GM18907 (cell line): ENCODE measurements around the gene NUDT22.

Experiments
- ATAC-seq: cut with Tn5 transposase; IDR thresholded peaks from one replicate; pipeline ENCODE4 v1.9.1; 2021; ENCODE audit warnings: mild to moderate bottlenecking, moderate library complexity; ENCODE audit not compliant: unreplicated experiment

The NUDT22 gene

DNA sequence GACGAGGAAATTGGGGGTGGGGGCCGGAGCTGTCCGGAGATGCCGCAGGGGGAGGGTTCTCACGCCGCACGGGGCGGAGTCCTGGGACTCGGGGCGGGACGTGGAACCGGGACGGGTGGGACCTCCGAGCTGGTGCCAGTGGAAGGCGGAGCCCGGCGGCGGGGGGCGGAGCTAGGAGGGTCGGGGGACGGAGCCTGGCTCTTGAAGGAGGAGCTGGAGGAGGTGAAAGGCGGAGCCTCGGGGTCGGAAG is 15.1 kb downstream of the NUDT22 start:
- ATAC-seq: peak; percentile 71

DNA sequence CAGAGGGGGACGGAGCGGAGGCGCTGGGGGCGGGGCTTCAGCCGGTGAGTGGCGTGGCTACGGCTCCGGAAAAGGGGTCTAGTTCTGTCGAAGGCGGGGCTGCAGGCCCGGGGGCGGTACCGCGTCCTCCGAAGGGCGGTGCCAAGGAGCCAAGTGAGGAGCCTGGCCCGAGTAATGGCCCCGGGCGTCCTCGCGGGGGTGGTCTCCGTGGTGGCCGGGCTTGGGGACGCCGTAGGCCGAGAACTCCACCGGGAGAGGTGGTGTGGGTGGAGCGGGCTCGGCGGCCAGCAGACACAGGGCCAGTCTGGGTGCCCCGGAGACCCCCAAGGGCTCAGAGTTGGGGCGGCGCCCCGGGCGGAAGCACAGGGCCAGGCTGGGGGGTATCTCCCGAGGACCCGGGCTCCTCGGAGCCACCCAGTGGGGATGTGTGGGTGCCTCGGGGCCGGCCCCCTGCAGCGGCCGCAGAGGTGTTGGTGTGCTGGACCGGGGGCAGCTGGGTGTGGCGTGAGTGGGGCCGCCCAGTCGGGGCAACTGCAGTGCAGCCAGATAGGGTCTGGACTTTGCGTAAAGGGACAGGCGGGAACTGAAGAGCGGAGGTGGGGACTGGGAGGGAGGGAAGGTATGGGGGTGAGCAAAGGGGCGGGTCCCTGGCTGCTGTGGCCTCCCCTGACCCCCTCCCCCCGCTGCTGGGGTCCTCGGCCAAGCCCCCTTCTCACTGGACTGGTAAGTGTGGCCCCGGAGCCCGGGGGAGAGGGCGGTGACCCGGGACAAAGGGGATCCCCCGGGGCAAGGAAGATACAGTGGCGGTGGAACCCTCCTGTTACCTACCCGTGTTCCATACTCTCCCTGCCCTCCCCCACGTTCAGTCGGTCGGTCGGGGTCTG is 15.7 kb downstream of the NUDT22 start:
- ATAC-seq: peak; percentile 17

DNA sequence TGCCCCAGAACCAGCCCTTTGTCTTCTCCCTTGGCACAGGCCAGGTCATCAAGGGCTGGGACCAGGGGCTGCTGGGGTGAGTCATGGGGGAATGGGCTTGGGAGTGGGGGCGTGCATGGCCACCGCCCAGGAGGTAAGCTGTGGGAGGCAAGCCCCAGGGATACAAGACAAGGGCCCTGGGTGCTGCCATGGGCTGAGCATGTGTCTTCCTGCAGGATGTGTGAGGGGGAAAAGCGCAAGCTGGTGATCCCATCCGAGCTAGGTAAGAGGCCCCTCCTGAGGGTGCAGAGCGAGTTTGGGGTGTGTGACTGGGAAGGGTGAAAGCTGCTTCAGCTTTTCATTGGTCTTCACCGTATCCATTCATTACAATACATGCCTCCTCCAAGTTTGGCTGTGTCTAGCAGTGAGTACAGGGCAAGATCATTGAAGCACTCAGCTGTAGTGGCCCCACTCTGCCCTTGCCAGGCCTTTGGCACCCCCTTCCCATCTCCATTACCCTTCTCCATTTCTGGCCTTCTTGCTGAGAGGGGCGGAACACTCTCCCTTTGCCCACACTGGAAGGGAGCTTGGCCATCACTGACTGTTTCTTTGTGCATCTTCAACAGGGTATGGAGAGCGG is 17.3 kb downstream of the NUDT22 start:
- no peak for ATAC-seq

DNA sequence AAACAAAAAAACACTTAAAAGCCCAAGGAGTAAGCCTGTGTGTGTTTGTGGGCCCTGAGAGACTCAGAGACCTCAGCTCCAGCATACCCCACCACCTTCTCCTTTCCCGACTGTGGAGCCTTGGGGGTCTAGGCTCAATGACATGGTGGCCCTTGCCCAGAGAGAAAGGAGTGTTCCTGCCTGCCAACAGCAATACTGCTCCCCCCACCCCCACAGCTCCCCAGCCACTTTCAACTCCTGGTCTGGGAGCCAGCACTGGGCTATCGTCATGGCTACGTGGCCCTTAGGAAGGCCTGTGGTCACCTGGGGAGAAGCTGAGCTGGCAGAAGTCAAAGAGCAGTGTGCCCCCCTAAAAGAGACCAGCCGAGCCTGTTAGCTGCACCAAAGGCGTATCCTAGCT is 18.0 kb downstream of the NUDT22 start:
- ATAC-seq: no peak

DNA sequence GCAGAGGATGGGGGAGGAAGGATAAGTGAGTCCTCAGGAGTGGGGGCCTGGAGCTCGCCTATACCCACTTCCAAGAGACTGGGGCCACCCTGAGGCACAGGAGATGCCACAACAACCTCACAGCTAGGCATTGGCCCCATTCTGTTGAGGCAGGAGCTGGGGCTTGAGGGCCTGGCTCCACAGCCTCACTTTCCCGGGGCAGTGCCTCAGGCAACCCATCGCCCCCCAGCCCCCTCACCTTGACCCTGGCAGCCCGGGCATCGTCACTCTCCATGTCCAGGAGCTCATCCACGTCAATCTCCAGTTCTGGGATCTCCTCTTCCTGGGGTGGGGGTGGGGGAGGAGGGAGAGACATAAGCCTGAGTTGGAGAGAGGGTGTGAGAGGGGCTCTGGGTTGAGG is 18.9 kb downstream of the NUDT22 start:
- no peak for ATAC-seq

DNA sequence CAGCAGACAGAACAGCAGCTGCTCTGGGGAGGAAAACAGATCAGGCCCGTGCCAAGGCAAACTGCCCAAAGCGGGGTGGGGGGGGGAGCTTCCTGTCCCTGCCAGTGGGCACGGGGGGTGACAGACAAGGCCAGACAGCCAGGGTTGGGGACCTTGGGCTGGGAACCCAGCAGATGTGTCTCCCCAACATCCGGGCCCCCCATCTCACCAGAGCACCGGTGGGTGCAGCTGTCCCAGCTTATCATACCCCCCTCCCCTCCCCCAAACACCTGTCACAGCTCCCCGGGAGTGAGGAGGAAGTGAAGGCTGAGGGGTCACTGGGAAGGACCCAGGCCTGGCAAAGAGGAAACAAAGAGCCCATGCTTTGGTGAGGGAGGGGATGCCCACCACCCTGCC is 19.3 kb downstream of the NUDT22 start:
- ATAC-seq: no peak

DNA sequence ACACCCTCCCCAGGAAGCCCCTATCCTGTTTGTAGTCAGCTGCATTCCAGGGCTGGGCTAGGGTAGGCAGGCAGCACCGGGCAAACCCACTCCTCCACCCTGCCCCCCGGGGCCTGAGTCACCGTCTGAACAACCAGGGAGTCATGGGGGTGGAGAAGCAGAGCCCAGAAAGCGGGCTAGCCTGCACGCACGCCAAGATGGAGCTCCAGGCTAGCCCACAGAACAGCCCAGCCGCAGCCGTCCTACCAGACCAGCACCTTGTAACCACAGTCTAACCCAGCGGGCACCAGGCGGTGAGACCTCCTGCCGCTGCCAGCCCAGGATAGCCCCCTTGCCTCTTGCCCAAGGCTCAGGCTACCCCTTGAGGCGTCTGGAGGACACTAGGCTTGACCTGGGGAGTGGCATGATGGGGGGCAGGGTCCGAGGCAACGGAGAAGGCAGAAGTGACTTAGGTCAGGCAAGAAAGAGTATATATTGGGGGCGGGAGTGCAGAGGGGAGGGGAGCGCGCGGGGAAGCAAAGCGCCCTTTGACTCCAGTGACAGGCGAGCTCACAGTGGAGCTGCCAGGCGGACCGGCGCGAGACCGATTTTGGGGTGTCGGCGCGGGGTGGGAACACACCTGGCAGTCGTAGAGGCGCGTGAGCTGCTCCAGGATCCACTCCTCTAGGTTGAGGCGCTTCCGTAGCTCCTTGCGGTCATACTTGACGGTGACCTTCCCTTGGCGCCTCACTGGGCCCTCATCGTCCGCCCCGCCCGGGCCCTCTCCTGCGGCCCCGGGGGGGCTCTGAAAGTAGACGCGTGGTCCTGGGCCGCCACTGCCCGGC is 19.9 kb downstream of the NUDT22 start:
- no peak for ATAC-seq

DNA sequence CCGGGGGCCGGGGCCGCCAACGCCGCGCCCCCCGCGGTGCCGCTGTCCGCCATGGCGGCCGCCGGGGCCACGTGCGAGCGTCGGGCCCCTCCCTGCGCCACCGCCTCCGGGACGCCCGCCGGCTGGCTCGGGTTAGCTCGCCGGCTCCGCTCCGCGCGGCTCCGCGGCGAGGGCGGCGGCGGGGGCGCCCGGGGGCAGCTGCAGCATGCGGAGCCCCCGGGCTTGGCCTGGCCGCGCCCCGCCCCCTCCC is 20.5 kb downstream of the NUDT22 start:
- ATAC-seq: peak; percentile 7

DNA sequence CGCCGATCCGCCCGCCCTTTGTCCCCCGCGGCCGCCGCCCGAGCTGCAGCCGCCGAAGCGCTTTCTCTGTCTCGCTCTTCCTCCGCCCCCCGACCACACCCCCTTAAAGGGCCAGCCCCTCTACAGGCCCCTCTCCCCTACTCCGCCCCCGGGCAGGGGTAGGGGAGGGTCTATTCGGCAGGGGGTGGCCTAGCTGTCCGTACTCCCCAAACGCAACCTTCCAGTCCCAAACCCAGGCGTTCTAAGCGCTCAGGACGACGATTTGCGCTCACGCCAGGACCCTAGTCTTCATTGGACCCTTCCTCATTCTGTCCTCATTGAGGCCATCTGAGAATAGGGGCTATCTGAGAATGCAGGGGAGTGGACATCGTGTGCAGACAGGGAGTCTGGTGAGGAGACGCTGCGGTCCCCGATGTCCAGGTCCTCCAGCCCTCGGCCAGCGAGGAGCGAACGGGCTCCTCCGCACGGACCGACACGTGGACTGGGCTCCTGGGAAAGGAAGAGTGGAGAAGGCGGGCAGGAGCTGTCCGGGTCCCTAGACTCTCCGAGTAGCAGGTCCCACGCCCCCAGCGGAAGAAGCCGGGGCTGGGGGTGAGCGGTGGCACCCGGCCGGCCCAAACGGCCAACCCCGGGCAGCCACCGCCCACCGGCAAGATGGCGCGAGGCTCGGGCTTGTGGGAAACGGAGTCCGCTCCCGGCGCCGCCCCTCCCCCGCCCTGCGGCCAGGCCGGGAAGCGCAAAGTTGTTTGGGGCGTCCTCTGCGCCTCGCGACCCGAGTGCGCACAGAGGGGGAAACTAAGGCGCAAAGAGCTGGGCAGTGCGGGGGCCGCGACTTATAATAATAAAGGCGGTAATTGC is 21.0 kb downstream of the NUDT22 start, which contains the start of gene PPP1R14B:
Gene PPP1R14B (minus strand): TSS at position 73 of the 858 bp plus-strand sequence. CDS start 270 bp downstream, outside the sequence.
- ATAC-seq: peak; percentile 28

DNA sequence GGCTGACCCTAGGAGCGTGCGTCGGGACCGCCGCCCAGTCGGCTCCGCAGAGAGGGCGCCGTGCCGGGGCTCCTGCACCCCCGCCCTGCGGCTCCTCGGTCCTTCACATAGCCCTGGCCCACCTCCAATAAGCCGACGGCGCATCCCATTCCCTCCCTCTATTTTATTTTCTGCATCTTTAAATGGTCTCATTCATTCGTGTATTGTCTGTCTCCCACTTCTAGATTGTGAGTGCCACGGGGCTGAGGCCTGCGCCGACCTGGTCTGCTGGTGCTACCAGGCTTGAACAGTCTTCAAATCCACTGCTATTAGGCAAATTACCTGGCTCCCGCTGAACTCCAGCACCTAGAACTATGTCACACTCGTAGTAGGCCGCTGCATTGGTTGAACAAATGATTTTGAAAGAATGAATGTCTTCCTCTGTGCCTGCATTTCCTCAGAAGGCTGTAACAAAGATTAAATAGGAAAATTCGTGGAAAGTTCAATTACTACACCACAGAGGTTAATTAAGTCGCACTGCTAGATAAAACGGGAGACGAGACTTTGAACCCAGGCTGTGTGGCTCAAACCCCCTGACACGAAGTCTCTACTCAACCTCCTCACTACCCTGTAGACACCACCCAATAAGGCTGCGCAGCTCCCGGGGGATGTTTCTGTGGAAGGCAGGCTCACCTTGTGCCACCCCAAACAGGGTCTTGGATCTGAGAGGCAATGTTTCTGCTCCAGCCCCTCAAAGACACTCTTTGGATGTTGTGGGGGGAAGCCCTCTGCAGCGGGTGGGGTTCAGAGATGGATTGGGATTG is 21.9 kb downstream of the NUDT22 start:
- no peak for ATAC-seq

DNA sequence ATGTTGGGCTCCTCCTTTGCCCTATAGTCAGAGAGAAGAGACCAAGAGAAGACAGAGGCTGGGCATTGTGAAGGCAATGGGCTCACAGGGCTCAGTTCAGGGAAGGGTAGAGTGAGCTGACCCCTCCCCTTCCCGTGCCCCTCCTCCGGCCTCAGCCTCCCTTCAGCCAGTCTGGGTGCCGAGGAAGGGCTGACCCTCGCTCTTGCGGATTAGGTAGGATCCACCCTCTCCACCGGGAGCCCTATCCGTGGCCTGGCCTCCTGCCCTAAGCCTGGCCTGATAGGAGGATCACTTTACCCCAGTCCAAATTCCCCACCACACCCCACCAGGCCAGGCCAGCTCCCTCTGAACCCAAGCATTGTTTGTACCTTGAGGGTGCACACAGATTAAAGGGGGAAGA is 22.5 kb downstream of the NUDT22 start:
- ATAC-seq: no peak

DNA sequence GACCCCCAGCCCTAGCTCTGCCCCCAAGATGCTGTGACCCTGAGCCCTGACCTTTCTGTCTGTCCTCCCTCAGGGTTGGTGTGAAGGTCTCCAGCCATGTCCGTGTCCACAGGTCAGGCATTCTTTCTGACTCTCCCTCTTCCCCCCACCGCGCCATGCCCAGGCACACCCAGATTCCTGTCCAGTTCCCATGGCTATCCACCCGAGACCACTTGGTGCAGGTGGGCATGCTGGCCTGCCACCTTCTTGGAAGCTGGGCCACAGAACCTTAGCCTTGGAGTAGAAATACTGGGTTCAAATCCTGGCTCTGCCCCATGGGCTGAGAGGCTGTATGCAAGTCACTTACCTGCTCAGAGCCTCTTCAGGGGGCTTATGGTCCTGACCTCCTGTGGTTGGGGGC is 23.0 kb downstream of the NUDT22 start:
- no peak for ATAC-seq

DNA sequence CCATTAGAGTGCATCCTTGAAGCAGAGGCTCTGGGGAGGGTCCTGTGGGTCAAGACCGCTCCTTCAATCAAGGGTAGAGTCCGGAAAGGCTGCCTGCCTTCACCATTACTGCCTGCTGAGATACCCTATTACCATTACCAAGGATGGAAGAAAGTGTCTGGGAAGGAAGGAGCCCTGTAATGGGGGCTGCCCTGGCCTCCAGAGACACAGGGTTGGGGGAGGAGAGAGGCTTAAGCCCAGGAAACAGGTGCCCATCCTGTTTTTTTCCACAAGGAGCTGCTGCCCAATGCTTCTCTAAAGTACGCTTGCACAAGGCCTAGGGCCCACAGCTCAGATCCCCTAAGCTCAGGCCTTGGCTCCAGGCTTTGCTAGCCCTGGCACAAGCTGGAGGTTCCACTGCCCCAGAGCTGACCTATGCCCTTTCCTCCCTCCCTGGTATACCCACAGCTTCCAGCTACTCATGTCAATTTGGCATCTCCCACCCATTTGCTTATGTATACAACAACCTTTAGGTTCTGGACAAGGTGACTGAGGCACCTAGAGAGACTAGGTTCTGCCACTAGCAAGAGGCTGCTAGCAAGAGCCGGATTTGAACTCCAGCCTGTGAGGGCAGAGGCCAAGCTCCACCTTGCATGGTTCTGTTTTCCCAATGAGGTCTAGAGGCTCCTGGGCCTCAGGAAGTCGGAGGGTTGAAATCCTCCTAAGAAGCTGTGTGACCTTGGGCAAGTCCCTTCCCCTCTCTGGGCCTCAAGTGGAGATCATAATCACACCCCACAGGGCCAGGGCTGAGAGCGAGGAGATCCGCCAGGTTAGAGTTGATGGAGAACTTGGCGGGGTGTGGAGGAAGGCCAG is 23.7 kb downstream of the NUDT22 start:
- ATAC-seq: no peak

DNA sequence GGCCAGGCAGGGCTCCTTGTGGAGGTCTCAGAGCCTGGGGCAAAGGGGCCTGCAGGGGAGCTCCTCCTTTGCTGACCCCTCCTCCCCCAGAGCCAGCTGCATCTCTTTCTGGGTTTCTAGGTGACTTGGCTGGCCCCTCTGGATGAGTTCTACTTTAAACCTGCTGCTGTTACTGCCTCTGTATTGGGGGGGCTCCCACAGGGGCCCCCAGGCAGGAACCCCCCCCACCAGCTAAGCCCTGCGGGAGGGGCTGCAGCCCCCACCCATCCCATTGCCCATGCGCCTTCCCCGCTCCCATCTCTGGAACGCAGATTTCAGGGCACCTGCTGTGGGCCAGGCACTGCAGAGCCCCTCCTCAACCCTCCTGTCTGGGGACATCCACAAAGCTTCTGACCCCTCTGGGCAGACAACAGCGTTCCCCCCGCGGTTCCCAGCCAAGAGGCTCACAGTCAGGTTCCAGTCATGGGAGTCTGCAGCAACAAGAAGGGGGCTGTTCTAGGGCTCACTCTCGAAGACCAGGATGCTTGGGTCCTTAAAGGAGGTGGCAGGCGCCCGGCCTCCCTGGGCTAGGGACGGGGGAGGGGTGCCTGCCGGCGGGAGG is 24.4 kb downstream of the NUDT22 start:
- ATAC-seq: no peak

DNA sequence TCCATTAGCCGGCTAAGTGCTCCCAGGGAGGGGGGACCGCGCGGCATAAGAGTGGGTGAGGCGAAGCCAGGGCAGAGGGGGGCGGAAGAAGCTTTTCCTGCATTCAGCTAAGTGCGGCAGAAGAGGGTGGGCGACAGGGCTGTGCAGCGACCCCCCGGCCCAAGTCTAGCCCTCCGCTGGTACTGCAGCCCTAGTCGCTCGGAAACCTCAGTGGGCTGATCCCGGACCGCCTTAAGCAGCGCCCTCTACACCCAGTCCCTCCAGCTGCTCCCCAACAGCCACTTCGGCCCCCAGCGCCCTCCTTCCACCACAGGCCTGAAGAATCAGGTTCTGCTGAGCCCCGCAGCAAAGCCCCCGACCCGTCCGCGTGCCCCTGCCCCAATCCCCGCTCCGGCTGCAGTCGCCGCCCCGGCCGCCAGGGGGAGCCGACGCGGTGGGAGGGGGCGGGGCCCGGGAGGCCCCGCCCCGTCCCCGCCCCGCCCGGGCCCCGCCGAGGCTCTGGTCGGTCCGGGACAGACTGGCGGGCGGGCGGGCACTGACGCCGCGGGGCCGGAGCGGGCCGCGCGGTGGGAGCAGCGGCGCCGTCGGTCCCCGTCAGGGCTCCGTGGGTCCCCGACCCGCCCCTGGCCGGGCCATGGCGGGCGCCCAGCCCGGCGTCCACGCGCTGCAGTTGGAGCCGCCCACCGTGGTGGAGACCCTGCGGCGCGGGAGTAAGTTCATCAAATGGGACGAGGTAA is 25.1 kb downstream of the NUDT22 start, which contains the start of gene PLCB3:
Gene PLCB3 (plus strand): TSS at position 515 of the 737 bp plus-strand sequence. CDS start 120 bp downstream, at position 635.
- ATAC-seq: peak; percentile 36

DNA sequence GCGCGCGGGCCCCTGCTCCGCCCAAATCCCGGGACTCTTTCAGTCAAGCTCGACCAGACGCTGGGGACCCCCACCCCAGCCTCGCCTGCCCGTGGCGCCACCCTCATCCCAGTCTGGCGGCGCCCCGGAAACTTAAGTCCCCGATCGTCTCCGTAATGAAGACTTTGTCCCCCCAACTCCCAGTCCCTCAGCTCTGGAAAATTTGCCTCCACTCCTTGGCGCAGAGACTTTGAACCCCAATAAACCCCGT is 25.6 kb downstream of the NUDT22 start:
- ATAC-seq: no peak

DNA sequence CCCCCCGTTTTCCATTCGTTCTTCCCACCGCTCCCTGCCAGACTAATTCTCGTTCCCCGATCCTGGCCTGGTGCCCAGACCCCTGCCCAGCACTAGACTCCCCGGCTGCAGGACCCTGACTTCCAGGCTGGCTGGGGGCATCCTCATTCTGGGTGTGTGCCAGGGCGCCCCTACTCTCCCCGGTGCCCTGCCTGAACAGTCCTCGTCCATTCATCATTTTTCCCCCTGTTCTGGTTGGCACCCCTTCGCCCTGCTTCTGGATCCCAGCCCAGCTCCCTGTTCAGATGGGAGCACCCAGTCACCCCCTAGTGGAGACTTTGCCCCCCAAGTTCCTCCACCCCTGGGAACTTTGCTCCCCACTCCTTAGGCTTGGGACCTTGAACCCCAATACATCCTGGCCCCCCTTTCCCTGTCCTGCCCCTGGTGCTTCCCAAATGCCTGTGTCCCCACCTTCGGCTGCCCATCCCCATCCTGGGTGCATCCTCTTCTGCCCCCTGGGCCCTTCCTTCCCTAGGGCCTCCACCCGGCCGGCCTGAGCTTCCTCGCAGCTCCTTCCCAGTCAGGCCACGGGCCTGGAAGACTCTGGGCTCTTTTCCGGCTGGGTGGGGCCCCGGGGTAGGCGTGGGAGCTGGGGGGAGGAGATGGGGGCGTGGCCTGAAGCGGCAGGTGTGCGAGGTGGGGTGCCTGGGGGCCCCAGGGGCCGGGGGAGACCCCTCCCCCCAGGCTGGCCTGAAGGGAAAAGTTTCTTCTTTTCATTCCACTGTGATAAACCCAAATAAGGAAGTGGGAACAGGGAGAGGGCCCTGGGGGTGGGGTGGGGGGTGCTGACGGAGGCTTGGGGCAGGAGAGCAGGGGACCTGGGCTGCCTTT is 26.2 kb downstream of the NUDT22 start:
- no peak for ATAC-seq

DNA sequence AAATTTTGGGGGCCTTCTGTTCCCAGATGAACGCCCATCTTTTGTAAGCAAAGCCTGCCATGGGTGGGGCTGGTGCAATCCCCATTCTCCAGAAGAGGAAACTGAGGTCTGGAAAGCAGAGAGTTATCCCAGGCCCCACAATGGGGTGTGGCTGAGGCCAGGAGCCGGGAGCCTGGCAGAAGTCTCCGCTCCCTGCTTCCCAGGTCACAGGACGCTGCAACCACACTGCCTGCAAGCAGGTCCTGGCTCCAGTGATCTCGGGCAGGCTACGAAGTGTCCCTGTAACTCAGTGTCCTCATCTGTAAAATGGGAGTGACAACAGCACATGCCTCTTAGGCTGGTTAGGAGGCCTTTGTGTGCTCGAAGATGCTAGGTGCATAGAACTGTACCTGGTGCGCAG is 27.0 kb downstream of the NUDT22 start:
- no peak for ATAC-seq
